MM.1S (cell line): ENCODE data around the gene NTRK2.

Experiments
- DNase-seq: peaks from one replicate; pipeline ENCODE4 v3.0.0-alpha.2; 2015
- H2AFZ ChIP-seq: fragments of 300-600 bp; sonication (generic); 2 replicates; pipeline ENCODE4 v1.6.0; 2016; ENCODE audit warnings: antibody characterized with exemption, low read length
- H3F3A ChIP-seq: fragments of 300-600 bp; sonication (generic); 2 replicates; pipeline ENCODE4 v1.6.1; 2016; ENCODE audit warnings: mild to moderate bottlenecking, antibody characterized with exemption, low read length, moderate library complexity, mixed read lengths; ENCODE audit not compliant: insufficient read depth
- H3K27ac ChIP-seq: fragments of 300-600 bp; sonication (generic); 2 replicates; pipeline ENCODE4 v1.5.1; 2016; ENCODE audit warnings: mild to moderate bottlenecking, low read length
- H3K27me3 ChIP-seq: fragments of 300-600 bp; sonication (generic); replicated peaks from 2 replicates; pipeline ENCODE4 v1.6.0; 2016; ENCODE audit warnings: low read length; ENCODE audit not compliant: insufficient read depth
- H3K36me3 ChIP-seq: fragments of 300-600 bp; sonication (generic); replicated peaks from 2 replicates; pipeline ENCODE4 v1.6.1; 2016; ENCODE audit warnings: mild to moderate bottlenecking, low read length, mixed read lengths; ENCODE audit not compliant: insufficient read depth
- H3K4me1 ChIP-seq: fragments of 300-600 bp; sonication (generic); 2 replicates; pipeline ENCODE4 v1.6.1; 2016; ENCODE audit warnings: low read length, mixed read lengths
- H3K4me2 ChIP-seq: fragments of 300-600 bp; sonication (generic); 2 replicates; pipeline ENCODE4 v1.6.0; 2016; ENCODE audit warnings: low read depth, low read length
- H3K4me3 ChIP-seq: fragments of 300-600 bp; sonication (generic); 2 replicates; pipeline ENCODE4 v1.5.1; 2016; ENCODE audit warnings: low read length, mixed read lengths
- H3K79me2 ChIP-seq: fragments of 300-600 bp; sonication (generic); 2 replicates; pipeline ENCODE4 v1.6.1; 2016; ENCODE audit warnings: mixed run types, low read length, mixed read lengths
- H3K9ac ChIP-seq: fragments of 300-600 bp; sonication (generic); 2 replicates; pipeline ENCODE4 v1.6.1; 2016; ENCODE audit warnings: low read length, mixed read lengths
- H3K9me2 ChIP-seq: fragments of 300-600 bp; sonication (generic); replicated peaks from 2 replicates; pipeline ENCODE4 v1.6.1; 2016; ENCODE audit warnings: mild to moderate bottlenecking, low read length, mixed read lengths; ENCODE audit not compliant: insufficient read depth
- H3K9me3 ChIP-seq: fragments of 300-600 bp; sonication (generic); replicated peaks from 2 replicates; pipeline ENCODE4 v1.6.1; 2016; ENCODE audit warnings: mild to moderate bottlenecking, low read length, mixed read lengths; ENCODE audit not compliant: insufficient read depth
- H4K20me1 ChIP-seq: fragments of 300-600 bp; sonication (generic); 2 replicates; pipeline ENCODE4 v1.6.1; 2016; ENCODE audit warnings: mild to moderate bottlenecking, low read length, moderate library complexity, mixed read lengths; ENCODE audit not compliant: insufficient read depth
- EZH2 ChIP-seq: fragments of 300-600 bp; sonication (generic); optimal IDR thresholded peaks from 2 replicates; pipeline ENCODE3; 2017; ENCODE audit warnings: low read depth, mild to moderate bottlenecking, antibody characterized with exemption, low read length, mixed read lengths
- EZH2phosphoT487 ChIP-seq: fragments of 300-600 bp; sonication (generic); IDR thresholded peaks from 2 replicates; pipeline ENCODE4 v1.6.1; 2018; ENCODE audit warnings: antibody characterized with exemption, low read length
- TF ChIP-seq, protein P1 (sequence below): fragments of 300-600 bp; sonication (generic); IDR thresholded peaks from 2 replicates; pipeline ENCODE4 v1.5.1; 2016; ENCODE audit warnings: antibody characterized with exemption, low read length, mixed read lengths

NTRK2 gene

DNA sequence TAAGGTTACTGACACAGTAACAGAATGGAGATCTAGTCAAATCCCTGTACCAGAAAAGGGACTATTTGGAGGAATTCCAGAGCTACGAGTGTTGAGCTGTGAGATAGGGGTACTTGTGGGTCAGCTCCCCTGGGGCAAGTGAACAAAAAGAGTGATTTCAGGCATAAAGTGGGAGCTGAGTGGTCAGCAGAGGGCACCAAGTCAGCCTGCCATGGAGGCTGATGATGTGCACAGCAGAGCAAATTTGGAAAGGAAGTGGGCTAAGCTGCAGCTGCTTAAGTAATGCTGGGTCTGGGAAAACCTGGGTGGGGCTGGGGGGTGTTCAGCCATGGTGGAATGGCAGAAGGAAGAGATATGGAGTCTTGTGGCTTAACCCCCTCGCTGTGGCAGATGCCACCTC, 327.9 kb downstream of the NTRK2 start:
- H3K4me1 ChIP-seq, result no peaks in the 10 kb centered on the region
- no peaks in the 10 kb centered on the region for H3F3A ChIP-seq
- DNase-seq, result no peak
- H3K9me2 ChIP-seq, result no peaks in the 10 kb centered on the region
- no peaks in the 10 kb centered on the region for H4K20me1 ChIP-seq
- no peak overlapping the region for H3K27ac ChIP-seq
- no peaks in the 10 kb centered on the region for H3K36me3 ChIP-seq
- TF ChIP-seq EZH2phosphoT487 (no peak), EZH2 (no peak)
- TF ChIP-seq, protein P1, sequence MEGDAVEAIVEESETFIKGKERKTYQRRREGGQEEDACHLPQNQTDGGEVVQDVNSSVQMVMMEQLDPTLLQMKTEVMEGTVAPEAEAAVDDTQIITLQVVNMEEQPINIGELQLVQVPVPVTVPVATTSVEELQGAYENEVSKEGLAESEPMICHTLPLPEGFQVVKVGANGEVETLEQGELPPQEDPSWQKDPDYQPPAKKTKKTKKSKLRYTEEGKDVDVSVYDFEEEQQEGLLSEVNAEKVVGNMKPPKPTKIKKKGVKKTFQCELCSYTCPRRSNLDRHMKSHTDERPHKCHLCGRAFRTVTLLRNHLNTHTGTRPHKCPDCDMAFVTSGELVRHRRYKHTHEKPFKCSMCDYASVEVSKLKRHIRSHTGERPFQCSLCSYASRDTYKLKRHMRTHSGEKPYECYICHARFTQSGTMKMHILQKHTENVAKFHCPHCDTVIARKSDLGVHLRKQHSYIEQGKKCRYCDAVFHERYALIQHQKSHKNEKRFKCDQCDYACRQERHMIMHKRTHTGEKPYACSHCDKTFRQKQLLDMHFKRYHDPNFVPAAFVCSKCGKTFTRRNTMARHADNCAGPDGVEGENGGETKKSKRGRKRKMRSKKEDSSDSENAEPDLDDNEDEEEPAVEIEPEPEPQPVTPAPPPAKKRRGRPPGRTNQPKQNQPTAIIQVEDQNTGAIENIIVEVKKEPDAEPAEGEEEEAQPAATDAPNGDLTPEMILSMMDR, result peak; percentile 23; the same call in 1 of the 2 replicates
- H3K4me2 ChIP-seq, result no peak overlapping the region
- H2AFZ ChIP-seq, result no peak overlapping the region
- no peaks in the 10 kb centered on the region for H3K79me2 ChIP-seq
- no peak overlapping the region for H3K9ac ChIP-seq
- H3K27me3 ChIP-seq, result no peaks in the 10 kb centered on the region
- no peaks in the 10 kb centered on the region for H3K9me3 ChIP-seq
- H3K4me3 ChIP-seq, result no peak overlapping the region

DNA sequence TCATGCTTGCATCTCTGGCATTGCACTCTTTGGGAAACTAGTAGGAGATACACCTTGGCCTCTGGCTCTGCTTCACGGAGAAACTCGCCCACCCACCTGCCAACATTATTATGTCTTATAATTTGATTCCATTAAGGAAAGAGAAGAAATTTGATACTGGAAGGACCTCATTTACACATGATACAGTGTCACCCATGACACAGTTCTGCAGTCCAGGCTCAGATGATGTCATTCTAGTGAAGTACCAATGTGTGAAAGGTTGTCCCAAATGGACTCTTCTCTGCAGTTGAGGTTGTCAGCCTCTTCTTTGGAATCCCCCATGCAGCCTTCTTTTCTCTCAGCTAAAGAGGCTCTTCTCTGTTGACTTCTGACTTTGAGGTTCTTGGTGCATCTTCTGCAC, 329.1 kb downstream of the NTRK2 start:
- no peak for DNase-seq
- Histone ChIP-seq H3K4me3 (no peak overlapping the region), H3K27me3 (no peaks in the 10 kb centered on the region), H3K36me3 (no peaks in the 10 kb centered on the region), H3K79me2 (no peaks in the 10 kb centered on the region), H4K20me1 (no peaks in the 10 kb centered on the region), H3K4me1 (no peaks in the 10 kb centered on the region), H3K9me2 (no peaks in the 10 kb centered on the region), H3K4me2 (no peak overlapping the region), H3K9ac (no peak overlapping the region), H3K27ac (no peak overlapping the region), H2AFZ (no peak overlapping the region), H3F3A (no peaks in the 10 kb centered on the region), H3K9me3 (no peaks in the 10 kb centered on the region)
- TF ChIP-seq, protein P1, result no peak
- TF ChIP-seq EZH2 (no peak), EZH2phosphoT487 (no peak)

DNA sequence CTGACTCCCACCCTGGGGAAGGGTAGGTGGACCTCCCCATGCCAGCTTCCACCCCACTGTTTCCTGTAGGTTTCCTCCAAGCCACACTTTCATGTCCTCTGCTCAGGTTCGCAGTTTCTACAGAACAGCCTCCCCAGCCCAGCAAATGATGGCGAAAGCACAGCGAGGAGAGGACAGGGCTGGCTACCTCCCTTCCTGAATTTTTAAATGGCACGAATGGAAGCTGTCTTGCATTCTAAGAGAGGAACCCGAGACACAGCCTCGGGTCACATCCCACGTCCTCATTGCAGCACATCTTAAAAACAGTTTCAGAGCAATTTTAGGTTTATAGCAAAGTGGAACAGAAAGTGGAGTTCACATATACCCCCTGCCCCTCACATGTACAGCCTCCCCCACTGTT, 330.3 kb downstream of the NTRK2 start:
- H4K20me1 ChIP-seq, result no peaks in the 10 kb centered on the region
- no peak overlapping the region for H3K27ac ChIP-seq
- H3K9me3 ChIP-seq, result no peaks in the 10 kb centered on the region
- H3K4me1 ChIP-seq, result no peaks in the 10 kb centered on the region
- no peak overlapping the region for H2AFZ ChIP-seq
- H3K4me2 ChIP-seq, result no peak overlapping the region
- H3K9me2 ChIP-seq, result no peaks in the 10 kb centered on the region
- no peak overlapping the region for H3K4me3 ChIP-seq
- no peak for DNase-seq
- TF ChIP-seq EZH2 (no peak), EZH2phosphoT487 (no peak)
- TF ChIP-seq, protein P1, result no peak
- no peaks in the 10 kb centered on the region for H3F3A ChIP-seq
- no peaks in the 10 kb centered on the region for H3K79me2 ChIP-seq
- H3K27me3 ChIP-seq, result no peaks in the 10 kb centered on the region
- no peaks in the 10 kb centered on the region for H3K36me3 ChIP-seq
- no peak overlapping the region for H3K9ac ChIP-seq
